ENCODE results near the gene HIRA.

The HIRA gene

DNA sequence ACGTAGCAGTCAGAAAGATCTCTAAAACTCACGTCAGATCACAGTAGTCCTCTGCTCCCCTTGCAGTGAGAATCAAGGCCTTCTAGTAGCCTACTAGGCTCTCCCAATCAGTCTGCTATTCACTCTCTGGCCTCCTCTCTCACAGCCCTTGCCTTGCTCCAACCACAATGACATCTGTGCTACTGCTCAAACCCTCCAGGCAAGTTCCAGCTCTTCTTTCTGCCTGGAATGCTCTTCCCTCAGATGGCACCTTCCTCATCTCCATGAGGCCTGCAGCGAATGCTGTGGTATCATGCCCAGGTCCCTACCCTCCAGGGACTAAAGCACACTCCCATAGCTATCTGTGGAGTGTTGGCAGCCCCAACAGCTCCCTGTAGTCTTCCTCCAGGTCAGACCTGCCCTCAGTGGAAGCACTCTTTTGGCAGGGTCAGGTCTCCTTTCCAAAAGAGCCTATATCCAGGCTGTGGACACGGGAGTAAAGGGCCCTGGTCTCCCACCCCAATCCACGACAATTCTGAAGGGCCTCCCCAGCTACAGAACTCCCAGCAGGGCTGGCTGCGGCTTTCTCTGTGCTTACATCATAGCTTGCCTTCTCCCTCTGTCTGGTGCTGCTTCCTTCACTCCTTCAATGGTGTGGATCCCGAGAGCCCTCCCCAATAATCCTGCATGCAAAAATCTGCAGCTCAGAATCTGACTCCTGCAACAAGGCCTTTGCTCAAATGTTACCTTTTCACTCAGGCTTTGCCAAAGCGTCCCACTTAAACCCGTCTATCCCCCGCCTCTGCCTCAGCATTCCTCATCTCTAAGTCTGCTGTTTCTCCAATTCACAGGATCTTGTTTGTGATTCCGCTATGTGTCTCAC, 8.9 kb downstream of the HIRA start:
- Histone ChIP-seq H3K27me3 (no peaks in the 10 kb centered on the region), H3K27ac (no peak overlapping the region), H3K4me1 (peaks cover 0 to 20% (median 2%) of the 10 kb centered on the region in 4 donors), H3K9me3 (no peaks in the 10 kb centered on the region), H3K4me3 (no peak overlapping the region), H3K36me3 (no peaks in the 10 kb centered on the region)
- no peak for DNase-seq
- intact Hi-C loops (cut with DNase I; ENCODE audit: low total_unique reads), result no loop called here
- TF ChIP-seq, protein P1, sequence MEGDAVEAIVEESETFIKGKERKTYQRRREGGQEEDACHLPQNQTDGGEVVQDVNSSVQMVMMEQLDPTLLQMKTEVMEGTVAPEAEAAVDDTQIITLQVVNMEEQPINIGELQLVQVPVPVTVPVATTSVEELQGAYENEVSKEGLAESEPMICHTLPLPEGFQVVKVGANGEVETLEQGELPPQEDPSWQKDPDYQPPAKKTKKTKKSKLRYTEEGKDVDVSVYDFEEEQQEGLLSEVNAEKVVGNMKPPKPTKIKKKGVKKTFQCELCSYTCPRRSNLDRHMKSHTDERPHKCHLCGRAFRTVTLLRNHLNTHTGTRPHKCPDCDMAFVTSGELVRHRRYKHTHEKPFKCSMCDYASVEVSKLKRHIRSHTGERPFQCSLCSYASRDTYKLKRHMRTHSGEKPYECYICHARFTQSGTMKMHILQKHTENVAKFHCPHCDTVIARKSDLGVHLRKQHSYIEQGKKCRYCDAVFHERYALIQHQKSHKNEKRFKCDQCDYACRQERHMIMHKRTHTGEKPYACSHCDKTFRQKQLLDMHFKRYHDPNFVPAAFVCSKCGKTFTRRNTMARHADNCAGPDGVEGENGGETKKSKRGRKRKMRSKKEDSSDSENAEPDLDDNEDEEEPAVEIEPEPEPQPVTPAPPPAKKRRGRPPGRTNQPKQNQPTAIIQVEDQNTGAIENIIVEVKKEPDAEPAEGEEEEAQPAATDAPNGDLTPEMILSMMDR (IDR thresholded peaks at IDR 0.05), result no peak

DNA sequence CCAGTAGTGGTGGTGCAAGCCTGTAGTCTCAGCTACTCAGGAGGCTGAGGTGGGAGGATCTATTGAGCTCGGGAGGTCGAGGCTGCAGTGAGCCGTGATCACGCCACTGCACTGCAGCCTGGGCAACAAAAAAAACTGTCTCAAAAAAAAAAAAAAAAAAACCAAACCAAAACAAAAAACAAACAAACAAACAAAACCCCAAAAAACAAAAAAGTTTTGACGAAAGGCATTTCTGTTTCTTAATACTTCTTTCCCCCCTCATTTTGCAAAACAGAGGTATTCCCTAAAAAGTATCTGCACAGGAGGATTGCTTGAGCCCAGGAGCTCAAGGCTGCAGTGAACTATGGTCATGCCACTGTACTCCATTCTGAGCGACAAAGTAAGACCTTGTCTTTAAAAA, 11.2 kb downstream of the HIRA start:
- H3K4me3 ChIP-seq, result no peak overlapping the region
- intact Hi-C loops (cut with DNase I; ENCODE audit: low total_unique reads), result no loop called here
- H3K9me3 ChIP-seq, result no peaks in the 10 kb centered on the region
- H3K4me1 ChIP-seq, result peaks cover 0 to 20% (median 2%) of the 10 kb centered on the region in 4 donors
- TF ChIP-seq, protein P1 (IDR thresholded peaks at IDR 0.05), result no peak
- DNase-seq, result no peak
- no peaks in the 10 kb centered on the region for H3K36me3 ChIP-seq
- no peak overlapping the region for H3K27ac ChIP-seq
- H3K27me3 ChIP-seq, result no peaks in the 10 kb centered on the region

DNA sequence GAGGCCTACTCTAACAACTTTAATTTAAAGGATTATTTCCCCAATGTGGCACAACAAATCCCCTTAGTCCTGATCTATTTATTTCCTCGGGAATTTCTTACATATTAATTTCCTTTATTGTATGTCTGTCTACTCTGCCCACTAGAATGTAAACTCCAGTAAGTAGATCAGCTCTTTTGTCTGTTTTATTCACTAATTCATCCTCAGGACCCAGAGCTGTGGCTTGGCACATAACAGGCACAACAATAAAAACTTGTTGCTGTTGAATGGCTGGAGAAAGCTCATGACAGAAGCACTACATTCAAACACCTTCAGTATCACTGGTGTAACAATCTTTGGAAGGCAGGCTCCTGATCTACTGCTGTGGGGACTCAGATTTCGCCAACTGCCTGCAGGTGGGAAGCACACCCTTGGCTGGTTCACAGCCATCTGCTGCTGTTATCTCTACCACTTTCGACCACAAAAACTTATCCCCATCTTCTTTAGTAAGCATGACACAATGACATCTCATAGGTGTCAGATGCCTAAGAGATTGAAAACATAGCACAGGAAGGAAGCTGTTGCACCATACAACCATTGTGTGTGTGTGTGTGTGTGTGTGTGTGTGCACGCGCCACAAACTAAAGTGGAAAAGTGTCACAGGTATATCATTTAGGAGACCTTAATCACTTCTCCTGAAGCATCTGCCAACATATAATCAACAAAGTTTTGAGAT, 11.9 kb downstream of the HIRA start:
- Histone ChIP-seq H3K36me3 (no peaks in the 10 kb centered on the region), H3K4me3 (no peak overlapping the region), H3K27me3 (no peaks in the 10 kb centered on the region), H3K4me1 (peaks cover 0 to 20% (median 2%) of the 10 kb centered on the region in 4 donors), H3K9me3 (no peaks in the 10 kb centered on the region), H3K27ac (no peak overlapping the region)
- intact Hi-C loops (cut with DNase I; ENCODE audit: low total_unique reads), result no loop called here
- DNase-seq, result no peak
- TF ChIP-seq, protein P1 (IDR thresholded peaks at IDR 0.05), result no peak

DNA sequence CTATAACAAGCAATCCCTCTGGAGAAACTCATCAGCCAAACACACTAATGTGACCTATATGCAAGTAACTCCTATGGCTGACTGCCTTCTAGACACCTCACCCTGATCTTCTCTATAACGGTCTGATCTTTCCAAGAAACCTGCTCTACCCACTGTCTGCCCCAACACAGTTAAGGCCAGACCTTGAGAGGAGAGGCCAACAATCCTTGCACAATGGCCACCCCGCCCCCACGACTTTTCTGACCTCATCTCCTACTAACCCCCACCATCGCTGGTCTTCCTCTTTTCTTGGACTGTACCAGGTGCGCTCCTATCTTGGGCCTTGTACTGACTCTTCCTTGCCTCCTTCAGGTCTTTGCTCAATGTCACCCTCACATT, 12.5 kb downstream of the HIRA start:
- H3K4me3 ChIP-seq, result no peak overlapping the region
- no peak overlapping the region for H3K27ac ChIP-seq
- TF ChIP-seq, protein P1 (IDR thresholded peaks at IDR 0.05), result no peak
- intact Hi-C loops (cut with DNase I; ENCODE audit: low total_unique reads), result no loop called here
- peaks cover 0 to 16% (median under 1%) of the 10 kb centered on the region in 4 donors for H3K4me1 ChIP-seq
- DNase-seq, result no peak
- H3K9me3 ChIP-seq, result no peaks in the 10 kb centered on the region
- H3K36me3 ChIP-seq, result no peaks in the 10 kb centered on the region
- no peaks in the 10 kb centered on the region for H3K27me3 ChIP-seq

DNA sequence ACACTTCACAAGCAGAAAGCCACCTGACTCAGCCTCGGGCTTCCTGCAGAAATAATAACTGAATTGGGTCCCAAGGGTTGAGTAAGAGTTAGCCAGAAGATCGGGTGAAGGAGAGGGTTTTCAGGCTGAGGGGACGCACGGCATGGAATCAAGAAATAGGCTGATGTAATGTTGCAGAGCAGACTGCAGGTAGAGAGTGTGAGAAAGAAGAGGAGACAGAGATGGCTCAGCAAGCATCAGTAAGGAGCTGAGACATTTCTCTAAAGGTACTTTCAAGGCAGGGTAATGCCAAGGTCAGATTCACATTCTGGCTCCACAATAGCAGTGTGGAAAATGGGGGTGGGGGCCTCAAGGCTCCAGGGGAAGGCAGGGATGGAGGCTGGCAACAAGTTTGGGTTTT, 18.6 kb downstream of the HIRA start:
- TF ChIP-seq, protein P1 (IDR thresholded peaks at IDR 0.05), result no peak
- Histone ChIP-seq H3K27me3 (no peaks in the 10 kb centered on the region), H3K4me1 (no peaks in the 10 kb centered on the region), H3K9me3 (no peaks in the 10 kb centered on the region), H3K4me3 (no peak overlapping the region), H3K36me3 (peaks cover 10 to 22% (median 22%) of the 10 kb centered on the region in 3 donors), H3K27ac (no peak overlapping the region)
- intact Hi-C loops (cut with DNase I; ENCODE audit: low total_unique reads), result no loop called here
- DNase-seq, result no peak

Data from tibial artery (tissue), 4 donors.